T-helper 22 cell (primary cell): ENCODE data around the gene LRCH1.

Source experiments
- DNase-seq: peaks from one replicate; pipeline ENCODE4 v3.0.0-alpha.2; 2020; ENCODE audit warnings: low read depth

Gene LRCH1

DNA sequence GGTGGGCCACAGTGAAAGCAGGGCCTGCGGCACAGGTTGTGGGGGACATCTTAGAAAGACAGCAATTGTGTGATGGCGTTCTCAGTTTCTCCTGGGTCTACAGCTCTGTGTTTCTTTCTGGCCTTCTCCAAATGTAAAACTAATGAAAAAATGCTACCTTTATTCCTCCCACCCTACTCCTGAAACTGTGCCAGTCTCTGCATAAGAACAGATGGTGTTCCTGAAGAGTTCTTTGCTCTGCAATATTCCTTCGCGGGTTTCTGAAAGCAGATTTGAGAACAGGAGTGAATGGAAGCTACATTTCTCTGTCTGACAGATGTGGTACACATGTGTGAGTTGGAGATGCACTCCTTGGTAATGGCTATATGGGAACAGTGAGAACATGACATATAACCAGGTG, 18.0 kb upstream of the LRCH1 start:
- DNase-seq, result no peak

DNA sequence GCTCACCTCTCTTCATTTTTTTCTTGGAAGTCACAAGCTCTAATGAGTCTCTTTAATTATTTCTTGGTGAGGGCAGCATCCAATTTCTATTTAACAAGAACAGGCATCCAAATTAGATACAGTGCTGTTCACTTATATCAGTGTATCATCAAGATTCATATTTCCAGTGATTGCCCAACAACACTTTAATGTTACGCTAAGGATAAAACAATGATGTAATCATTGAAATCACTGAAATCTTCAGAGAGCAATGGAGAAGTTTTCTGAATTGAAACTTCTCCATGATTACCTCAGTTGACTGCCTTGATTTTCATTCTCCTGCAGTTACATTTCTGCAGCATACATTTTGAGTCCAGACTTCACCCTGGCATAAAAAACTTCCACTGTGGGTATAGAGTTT, 17.1 kb upstream of the LRCH1 start:
- no peak for DNase-seq

DNA sequence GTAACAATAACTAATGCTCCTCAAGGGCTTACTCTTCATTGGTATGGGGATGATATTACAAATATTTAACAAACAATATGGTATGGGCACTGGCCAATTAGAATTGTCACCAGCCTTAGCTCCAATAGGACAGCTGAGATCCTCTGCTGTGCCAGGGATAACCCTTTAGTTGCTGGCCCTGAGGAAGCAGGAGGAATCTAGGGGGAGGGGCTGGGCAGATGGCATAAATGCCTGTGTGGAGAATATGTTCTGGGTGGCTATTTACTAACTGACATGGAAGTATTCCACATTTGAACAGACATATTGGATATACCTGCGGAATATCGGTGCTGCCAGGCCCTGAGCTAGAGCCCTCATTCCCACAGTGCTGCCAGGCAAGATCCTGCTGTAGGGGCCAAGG, 16.6 kb upstream of the LRCH1 start:
- DNase-seq, result no peak

DNA sequence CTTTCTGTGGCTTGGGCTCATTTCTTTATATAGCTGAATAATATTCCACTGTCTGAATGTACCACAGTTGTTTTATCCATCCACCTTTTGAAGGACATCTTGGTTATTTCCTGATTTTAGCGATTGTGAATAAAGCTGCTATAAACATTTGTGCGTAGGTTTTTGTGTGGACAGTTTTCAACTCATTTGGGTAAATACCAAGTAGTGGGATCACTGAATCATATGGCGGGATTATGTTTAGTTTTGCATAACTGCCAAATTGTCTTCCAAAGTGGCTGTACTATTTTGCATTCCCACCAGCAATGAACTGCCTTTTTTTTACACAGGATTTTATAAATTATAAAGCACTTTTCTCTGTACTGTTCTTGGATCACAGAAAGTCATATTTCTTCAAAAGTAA, 13.7 kb upstream of the LRCH1 start:
- DNase-seq, result no peak

DNA sequence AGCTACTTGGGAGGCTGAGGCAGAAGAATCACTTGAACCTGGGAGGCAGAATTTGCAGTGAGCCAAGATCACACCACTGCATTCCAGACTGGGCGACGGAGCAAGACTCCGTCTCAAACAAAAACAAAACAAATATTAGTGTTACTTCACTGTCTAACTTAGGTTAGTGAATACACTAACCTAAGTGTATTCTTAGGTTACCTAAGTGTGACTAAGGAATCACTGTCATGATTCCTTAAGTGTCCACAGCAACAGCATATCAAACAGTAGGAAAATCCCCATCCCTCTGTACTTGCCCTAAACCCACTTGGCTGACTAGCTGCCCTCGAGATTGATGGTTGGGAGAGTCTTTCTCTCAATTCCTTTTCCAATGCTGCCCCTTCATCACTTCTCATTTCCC, 11.8 kb upstream of the LRCH1 start:
- no peak for DNase-seq

DNA sequence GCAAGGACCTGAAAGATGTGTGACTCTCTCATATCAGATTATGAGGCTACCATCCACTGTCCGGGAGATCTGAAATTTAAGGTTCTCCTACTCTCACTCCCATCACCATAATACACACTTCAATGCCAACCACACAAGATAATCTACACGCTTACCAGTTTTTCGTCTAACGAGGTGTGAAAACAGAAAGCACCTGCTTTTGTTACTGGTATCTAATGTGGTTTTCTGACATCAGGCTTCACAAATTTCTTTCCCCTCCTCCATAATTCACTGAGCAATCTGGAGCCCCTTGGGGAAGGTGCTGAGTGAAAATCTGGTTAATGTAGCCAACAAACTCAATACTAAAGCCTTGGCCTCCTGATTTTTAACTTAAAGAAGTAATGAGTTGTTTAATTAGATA, 10.1 kb upstream of the LRCH1 start:
- DNase-seq, result no peak

DNA sequence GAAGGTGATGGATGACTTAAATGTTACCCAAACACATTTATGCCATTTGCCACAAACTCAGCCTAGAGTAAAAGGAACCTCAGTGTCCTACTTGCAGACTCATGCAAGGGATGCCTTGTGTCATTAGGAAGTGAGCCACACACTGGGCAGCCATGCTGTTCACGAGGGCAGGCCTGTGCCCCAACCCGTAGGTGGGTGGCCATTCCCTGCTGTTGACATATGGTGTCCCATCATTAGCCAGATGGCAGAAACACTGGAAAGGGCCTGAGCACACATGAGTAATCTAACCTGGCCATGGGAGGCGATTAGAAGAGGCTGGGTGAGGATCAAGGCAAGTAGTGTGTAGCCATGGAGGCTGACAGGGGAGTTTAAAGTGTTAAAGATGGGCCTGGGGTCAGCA, 9.7 kb upstream of the LRCH1 start:
- no peak for DNase-seq

DNA sequence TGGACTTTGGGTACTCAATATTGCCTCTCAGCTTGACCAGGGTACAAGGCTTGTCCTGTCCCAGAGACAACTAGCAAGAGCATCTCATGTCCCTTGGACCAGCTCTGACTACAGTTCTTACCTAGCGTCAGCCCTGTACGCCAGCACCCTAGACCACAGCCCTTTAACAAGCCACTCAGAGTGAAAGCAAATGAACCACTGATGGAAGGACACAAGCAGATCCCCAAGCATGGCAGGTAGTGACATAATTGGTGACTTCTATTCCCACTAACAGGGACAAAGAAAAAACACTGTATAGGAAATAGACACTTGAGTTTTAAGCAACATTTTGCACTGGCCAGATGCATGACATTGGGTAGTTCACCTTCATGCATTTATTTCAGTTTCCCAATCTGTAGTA, 8.8 kb upstream of the LRCH1 start:
- no peak for DNase-seq

DNA sequence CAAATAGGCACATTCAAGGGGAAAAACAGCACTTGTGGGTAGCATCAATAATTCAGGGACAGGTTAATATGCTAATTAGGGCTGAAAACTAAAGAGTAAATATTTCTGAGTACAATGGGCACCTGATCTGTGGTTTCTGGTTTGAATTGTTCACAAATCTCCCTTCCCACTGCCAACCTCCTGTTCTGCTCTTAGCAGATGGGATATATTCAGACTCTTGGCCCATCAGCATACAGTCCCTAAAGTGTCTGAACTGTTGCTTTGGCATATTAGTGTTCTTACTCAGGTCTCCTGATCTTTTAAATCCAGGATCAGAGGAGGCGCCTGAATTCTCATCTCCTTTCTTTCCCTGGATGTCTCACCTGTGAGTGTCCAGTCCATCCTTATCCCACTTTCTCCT, 8.2 kb upstream of the LRCH1 start:
- DNase-seq, result no peak

DNA sequence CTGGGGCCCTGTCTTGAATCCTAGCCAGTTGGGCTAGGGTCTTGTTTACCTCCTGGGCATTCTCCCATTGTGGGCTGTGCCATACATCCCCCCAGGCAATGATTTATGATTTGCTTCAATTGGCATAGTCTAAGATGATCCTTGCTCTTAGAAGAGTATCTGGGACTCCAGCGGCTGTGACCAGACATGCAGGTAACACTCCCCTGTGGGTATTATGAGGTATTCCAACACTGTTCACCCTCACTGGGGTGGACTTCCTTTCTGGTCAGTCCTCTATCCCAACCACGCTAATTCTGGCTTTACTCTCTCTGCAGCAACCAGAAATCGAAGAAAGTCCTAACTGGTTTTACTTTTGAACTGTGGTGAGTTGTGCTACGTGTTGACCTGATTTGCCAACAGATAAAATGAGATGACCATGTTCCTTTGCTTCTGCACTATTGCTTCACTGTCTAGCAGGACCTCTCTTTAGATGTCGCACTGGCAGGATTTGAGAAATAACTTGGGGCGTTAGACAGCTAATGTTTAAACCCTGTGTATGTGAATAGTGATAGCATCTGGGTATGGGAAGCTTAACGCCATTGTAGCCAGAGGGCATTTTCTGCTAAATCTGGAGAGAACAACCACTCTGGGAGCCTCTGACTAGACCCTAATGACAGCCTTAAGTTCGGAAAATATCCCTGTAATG, 6.7 kb upstream of the LRCH1 start:
- DNase-seq, result no peak

DNA sequence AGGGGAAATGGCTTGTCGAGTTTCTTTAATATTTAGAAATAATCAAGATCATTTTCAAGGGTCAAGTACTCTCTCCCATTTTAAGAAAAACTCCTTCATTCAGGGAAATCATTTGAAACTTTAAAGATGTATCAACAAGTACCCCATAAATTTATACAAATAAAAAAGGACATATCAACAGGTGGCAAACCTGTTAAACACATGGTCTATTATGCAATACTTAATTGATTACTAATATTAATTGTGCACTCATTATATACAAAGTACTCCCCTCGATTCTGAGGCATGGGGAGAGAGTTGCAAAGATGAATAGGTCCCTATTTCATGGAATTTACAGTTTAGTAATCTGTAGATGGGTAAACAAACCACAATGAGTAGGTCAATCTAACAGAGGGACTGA, 2.1 kb upstream of the LRCH1 start:
- no peak for DNase-seq

DNA sequence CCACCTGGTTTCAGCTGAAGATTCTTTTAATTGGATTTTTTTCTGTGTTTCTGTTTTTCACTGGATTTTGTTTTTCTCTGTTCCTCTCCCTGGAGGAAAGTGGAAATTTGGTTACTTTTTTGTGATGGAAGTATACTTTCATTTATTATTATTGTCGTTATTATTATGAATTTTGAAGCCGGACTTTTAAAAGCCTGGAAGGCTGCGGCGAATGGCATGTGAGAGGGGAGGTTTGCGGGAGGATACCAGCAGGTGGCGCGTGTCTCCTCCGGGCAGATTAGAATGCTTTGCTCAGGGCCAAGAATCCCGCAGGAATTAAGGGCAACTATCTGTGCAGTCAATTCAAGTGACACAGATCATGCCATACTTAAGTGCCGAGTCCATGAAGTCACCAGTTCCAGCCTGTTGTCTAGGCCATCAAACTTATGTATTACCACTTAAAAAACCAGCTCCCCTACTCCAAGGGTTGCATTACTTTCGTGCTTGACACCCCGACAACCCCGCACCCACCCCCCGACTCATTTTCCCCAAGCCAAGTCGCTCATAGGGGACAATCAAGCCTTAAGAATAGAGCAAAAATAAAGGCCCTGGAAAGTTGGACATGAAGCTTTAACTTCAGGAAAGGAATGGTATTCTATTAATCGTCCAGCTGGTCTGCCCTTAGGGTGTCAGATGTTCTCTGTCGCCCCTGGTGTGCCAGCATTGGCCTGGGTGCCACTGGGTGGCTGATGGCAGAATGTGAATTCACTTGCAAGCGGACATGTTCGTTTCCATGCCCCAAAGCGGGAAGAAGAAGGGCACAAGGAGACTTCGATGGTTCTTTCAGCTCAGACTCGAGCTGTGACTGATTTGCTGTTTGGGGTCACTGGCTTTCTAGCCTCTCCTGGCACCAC, 1.3 kb upstream of the LRCH1 start:
- DNase-seq, result peak; percentile 24

DNA sequence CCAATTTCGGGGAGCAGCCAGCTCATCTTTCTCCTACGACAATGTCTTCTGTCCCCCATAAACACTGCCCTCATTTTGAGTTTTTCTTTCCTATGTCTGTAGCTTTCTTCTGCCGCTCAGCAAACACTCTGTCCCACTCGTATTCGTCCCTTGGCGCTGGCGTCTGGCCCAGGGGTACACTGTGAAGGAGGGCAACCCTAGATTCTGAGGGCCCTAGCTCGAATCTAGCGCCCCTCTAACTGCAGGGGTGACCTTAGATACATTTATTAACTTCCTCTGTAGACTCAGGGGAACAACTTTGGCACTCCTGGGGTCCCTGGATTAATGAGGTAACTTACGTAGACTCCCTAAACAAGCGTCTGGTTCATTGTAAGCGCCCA, 677 bp upstream of the LRCH1 start:
- no peak for DNase-seq

DNA sequence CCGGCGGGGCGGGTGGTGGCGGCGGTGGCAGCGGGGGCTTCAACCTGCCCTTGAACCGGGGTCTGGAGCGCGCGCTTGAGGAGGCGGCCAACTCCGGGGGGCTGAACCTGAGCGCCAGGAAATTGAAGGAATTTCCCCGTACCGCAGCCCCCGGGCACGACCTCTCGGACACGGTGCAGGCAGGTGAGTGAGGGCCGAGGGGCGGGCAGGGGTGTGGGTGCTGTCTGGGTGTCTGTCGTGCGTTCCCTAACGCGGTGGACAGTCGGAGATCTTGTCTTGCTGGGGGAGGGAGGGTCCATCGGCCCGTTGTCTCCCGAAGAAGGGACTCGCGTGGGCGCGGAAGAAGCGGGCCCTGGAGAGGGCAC, 533 bp downstream of the LRCH1 start:
- no peak for DNase-seq

DNA sequence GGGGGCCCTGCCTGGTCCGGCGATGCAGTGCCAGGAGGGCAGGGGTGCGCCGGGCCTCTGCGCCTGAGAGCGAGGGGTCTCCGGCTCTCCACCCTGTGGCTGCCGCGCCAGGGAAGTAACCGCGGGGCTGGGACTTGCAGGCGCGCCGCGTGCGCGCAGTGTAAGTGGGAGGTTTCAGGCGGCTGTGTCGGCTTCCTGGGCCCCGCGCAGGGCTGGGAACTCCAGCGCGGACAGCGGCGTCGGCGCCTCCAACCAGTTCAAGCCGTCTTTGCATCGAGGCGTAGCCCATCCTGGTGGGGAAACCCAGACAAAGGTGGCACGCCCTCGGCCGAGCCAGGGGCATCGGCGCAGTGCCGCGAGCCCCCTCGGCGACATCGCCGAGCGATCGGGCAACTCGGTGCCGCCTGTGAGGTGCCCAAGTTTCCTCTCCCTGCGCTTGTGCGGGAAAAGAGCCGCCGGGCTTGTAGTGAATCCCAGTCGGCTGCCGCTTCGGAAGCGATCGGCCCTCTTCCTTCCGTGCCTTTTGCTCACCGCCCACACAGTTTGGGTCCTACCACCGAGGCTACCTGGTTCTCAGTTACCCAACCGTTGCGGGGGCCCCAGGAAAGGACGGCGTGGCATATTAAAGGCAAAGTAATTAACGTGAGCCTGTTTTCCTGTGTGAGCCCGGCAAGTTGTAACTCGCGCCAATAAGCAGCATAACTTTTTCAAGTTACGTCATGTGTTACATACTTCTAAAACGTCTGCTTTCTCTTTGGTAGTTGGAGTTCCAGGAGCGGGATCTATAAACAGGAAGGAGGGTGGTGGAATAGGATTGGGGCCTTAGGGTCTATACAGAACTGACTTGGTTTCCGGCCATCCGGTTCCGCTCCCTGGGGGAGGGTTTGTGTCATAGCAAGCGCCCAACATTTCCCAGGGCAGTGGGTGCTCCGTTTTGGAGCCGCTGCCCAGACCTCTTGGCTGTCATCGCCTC, 1.2 kb downstream of the LRCH1 start:
- DNase-seq, result peak; percentile 55

DNA sequence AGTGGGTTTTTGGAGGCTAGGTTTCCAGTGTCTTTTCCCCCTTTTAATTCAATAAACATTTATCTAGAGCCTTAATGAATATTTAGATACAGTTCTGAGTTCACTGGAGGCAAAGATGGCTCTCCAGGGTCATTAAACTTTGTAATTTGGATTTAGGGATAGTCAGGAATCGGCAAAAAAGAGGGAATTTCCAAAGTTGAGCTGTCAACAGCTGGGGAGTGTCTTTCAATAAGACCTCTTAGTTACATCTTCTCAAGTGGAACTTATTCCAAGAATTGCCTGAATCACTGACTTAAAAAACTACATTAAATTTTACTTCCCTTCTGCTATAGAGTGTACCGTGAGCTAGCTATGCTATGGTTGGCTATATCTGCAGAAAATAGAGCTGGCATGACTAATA, 2.0 kb downstream of the LRCH1 start:
- DNase-seq, result no peak

DNA sequence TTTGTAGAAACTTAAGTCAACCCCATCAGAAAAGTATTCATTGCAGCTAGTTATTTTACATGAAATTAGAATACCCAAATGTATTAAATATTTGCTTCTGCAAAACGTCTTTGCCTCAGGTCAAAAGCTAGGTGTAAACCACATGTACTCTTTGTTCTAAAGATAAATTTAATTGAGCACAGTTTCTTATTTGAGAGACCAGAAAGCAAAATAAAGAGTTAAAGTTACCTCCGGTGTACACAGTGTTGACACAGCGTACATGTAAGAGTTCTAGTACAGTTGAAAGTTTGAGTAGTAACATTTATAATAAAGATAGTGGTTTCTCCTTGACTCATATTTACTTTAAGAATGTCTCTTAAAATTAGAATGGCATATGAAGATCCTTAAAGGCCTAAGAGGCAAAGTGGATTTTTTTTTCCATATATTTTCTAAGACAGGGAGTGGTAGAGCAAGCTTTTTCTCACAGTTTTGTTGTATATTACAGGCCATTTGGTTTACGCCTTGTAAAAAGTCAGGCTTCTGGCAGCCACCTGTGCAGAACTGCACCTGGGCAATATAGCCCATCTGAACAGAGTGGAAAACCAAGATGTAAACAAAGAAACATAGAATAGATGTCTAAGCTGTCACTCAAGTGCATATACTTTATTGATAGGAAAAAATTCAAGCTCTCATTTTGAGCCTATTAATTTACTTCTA, 2.9 kb downstream of the LRCH1 start:
- DNase-seq, result no peak

DNA sequence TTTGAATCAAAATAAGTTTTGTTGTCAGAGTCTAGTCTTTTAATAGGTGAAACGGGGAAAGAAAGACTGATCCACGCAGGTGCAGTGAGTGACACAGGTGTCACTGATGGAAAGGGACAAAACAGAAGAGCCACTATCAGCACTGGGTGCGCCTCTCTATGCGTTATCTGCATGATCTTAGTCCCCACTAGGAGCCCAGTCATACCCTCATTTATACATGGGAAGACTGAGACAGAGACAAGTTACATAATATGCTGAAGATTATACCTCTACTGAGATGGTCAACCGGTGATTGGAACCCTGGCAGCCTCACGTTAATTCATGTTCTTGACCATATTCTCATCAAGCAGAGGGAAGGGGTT, 3.4 kb downstream of the LRCH1 start:
- no peak for DNase-seq

DNA sequence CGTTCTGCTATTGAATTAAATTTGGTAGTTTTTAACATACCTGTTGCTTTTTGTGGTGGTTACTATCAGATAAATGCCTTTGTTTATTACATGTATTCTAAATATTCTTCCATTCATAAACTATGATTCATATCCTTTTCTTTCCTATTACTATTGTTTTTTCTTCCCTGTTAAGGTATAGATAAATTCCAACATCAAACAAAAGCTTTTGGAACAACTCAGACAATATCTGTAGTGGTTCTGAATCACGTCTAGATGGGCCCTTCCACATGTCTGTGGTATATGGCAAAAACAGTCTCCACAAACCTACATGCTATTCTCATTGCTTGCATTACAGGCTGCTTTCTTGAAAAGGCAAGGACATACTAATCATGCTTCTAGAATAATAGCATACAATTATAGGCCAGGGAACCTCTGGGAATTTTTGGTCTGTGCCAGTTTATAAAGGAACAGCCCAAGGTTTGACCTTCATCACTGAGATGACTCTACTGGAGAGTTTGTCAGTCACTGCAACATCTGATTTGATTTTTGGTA, 6.4 kb downstream of the LRCH1 start:
- no peak for DNase-seq

DNA sequence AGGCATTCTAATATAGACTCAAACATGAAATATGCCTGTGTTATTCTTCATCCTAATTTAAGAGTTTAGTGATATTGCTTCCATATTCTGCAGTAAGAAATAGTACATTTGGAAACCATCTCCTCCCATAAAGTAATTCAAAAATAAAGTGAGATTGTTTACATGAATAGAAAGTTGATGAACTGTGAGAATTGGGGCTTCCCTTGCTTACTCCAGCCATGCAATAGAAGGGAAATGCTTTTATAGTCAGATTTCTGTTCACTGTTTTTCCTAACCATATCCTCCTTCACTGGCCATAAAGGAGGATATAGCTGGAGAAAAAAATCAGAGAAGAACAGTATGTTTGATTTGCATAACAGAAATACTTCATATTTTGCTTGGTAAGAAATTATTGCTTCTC, 7.8 kb downstream of the LRCH1 start:
- DNase-seq, result no peak

DNA sequence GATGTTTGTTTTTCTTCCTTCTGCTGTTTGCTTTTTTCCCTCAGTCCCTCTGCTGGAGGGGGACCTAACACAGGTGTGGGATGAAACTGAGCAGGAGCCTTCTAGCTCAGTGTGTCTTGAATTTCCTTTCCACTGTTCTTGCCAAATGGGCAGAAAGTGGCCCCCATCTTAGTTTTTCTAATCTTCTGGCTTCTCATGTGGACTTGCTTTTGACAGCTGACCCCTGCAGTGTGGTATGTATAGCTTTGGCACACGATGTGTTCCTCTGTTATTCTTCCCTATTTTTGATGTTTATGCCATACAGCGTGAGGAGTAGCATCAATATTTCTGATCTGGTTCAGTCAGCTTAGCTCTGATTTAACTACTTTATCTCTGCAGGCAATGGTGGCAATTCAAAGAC, 8.3 kb downstream of the LRCH1 start:
- DNase-seq, result no peak

DNA sequence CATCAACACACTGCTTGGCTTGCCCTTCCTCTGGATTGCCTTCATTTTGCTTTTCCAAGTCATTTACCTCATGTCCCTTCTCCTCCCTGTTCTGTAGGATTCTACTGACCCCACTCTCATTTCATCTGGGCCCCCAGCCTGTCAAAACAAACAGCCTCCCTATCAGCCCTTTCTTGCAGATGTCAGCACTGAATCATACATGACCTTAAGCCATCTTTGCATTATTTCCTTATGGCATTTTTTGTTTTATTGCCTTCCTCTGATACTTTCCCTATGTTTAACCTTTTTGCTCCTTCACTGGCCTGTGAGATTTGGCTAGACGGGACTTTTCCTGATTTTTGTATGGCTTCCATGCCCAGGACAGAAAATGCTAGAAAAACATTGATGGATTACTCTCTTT, 8.7 kb downstream of the LRCH1 start:
- no peak for DNase-seq
